Endometrial microvascular endothelial cells (primary cell): ENCODE data around the gene FAM83C. TPM values are rescaled to one million over a fixed set of nuclear protein-coding genes. Genes with fewer than 3 reads are reported as not detected.
"Not testable (repeated sequence)": the region's sequence is repeated elsewhere in the genome, so short reads cannot be mapped to it uniquely, and the experiment has no call there.

Experiments
- in situ Hi-C: cut with HindIII; loops from 2 replicates; pipeline ENCODE4 v1.10.0; 2017; ENCODE audit warnings: low sequenced_read_pairs, low pct_unique_long_range_greater_than_20kb; ENCODE audit errors: inconsistent ontology term
- total RNA-seq: library from RNA; depleted of rRNA; stranded (reverse); fragments of >200 nt; gene quantifications from one replicate; pipeline ENCODE4 v1.2.3, GENCODE V29; 2015; ENCODE audit errors: inconsistent ontology term

FAM83C gene
- total RNA-seq, 1 donor from 2014 or later: not detected

GRCh38 chr20:35252598-35252997, 39.6 kb downstream of the FAM83C start:
- in situ Hi-C loops: not testable (repeated sequence)

GRCh38 chr20:35252037-35252461, 40.2 kb downstream of the FAM83C start:
- in situ Hi-C loops: no loop called here

GRCh38 chr20:35251613-35251940, 40.6 kb downstream of the FAM83C start:
- in situ Hi-C loops: no loop called here

- in situ Hi-C loops: no loop called here
Measured at GRCh38 chr20:35248641-35249475, 43.4 kb downstream of the FAM83C start.

GRCh38 chr20:35246723-35247122, 45.5 kb downstream of the FAM83C start:
- in situ Hi-C loops: no loop called here

GRCh38 chr20:35243986-35244385, 48.2 kb downstream of the FAM83C start:
- in situ Hi-C loops: no loop called here

- in situ Hi-C loops: no loop called here
Measured at GRCh38 chr20:35243317-35243716, 48.9 kb downstream of the FAM83C start.

GRCh38 chr20:35240811-35241293, 51.4 kb downstream of the FAM83C start:
- in situ Hi-C loops: no loop called here

- in situ Hi-C loops: no loop called here
Measured at GRCh38 chr20:35240083-35240810, 52.0 kb downstream of the FAM83C start.

GRCh38 chr20:35238735-35239134, 53.5 kb downstream of the FAM83C start:
- in situ Hi-C loops: no loop called here

- in situ Hi-C loops: no loop called here
Measured at GRCh38 chr20:35238170-35238569, 54.1 kb downstream of the FAM83C start.

- in situ Hi-C loops: no loop called here
Measured at GRCh38 chr20:35237486-35237885, 54.7 kb downstream of the FAM83C start.

- in situ Hi-C loops: no loop called here
Measured at GRCh38 chr20:35235881-35236280, 56.3 kb downstream of the FAM83C start.

Other genes with a start within 250 kb of the FAM83C start
- gene TRPC4AP, start 199.6 kb downstream of the FAM83C start, total RNA-seq: 92.9 TPM
- 67.7 TPM for gene EDEM2, start 145.1 kb downstream of the FAM83C start, total RNA-seq
- gene PROCR, start 120.4 kb downstream of the FAM83C start, total RNA-seq: 344 TPM
- gene MMP24, start 65.7 kb downstream of the FAM83C start, total RNA-seq: 0.09 TPM
- gene MMP24OS, start 14.3 kb downstream of the FAM83C start, total RNA-seq: 26.9 TPM
- gene EIF6, start 7.7 kb downstream of the FAM83C start, total RNA-seq: 220 TPM
- 35.0 TPM for gene UQCC1, start 119.5 kb upstream of the FAM83C start, total RNA-seq
- gene GDF5, start 145.8 kb upstream of the FAM83C start, total RNA-seq: 0.19 TPM
- gene CEP250, start 163.2 kb upstream of the FAM83C start, total RNA-seq: 29.5 TPM
- gene C20orf173, start 237.2 kb upstream of the FAM83C start, total RNA-seq: not detected
- gene ERGIC3, start 249.7 kb upstream of the FAM83C start, total RNA-seq: 294 TPM